ACC112 (cell line): Measurements from ENCODE around the gene ZNF175.

Source experiments
- H2AFZ ChIP-seq: fragments of 200-600 bp; sonication (generic); one replicate; pipeline ENCODE4 v1.6.0; 2017; ENCODE audit warnings: antibody characterized with exemption, low read length; ENCODE audit not compliant: unreplicated experiment
- H3K27ac ChIP-seq: fragments of 200-600 bp; sonication (generic); 2 replicates; pipeline ENCODE4 v1.5.1; 2014; ENCODE audit warnings: low read depth, mild to moderate bottlenecking, antibody characterized with exemption, low read length, moderate library complexity
- H3K27me3 ChIP-seq: fragments of 200-600 bp; sonication (generic); 2 replicates; pipeline ENCODE4 v1.6.1; 2014; ENCODE audit warnings: mild to moderate bottlenecking, antibody characterized with exemption, low read length, moderate library complexity, mixed read lengths; ENCODE audit not compliant: insufficient read depth
- H3K36me3 ChIP-seq: fragments of 200-600 bp; sonication (generic); 2 replicates; pipeline ENCODE4 v1.6.1; 2016; ENCODE audit warnings: mild to moderate bottlenecking, antibody characterized with exemption, low read length, moderate library complexity, mixed read lengths; ENCODE audit not compliant: insufficient read depth
- H3K4me1 ChIP-seq: fragments of 200-600 bp; sonication (generic); one replicate; pipeline ENCODE4 v1.6.1; 2016; ENCODE audit warnings: low read length, mixed read lengths; ENCODE audit not compliant: insufficient read depth, unreplicated experiment, control insufficient read depth
- H3K4me3 ChIP-seq: fragments of 200-600 bp; sonication (generic); 2 replicates; pipeline ENCODE4 v1.5.1; 2014; ENCODE audit warnings: mild to moderate bottlenecking, low read depth, low read length
- H3K79me2 ChIP-seq: fragments of 200-600 bp; sonication (generic); one replicate; pipeline ENCODE4 v1.6.0; 2016; ENCODE audit warnings: low read length; ENCODE audit not compliant: control insufficient read depth, unreplicated experiment, insufficient read depth

The ZNF175 gene

DNA sequence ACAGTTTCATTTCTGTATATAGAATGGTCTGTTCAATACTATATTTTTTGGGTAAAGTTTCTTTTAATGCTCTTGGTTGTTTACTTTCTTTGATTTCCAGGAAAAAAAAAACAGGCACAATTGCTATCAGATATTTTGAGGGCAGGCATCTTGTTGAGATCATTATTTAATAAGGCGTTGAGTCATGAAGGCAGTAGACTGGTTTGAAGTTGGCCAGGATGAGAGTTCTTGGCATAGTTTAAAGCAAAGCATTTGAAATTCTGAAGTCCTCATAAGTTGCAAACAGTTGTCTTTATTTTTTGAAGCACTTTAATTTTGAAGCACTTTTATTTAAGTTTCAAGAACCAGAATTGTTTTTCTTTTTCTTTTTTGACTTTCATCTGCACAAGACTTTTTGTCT lies 2.6 kb upstream of the ZNF175 start:
- peaks cover 39% of the 10 kb centered on the region for H3K27me3 ChIP-seq
- no peak overlapping the region for H2AFZ ChIP-seq
- H3K4me1 ChIP-seq = peaks cover 12% of the 10 kb centered on the region
- no peaks in the 10 kb centered on the region for H3K36me3 ChIP-seq
- peaks cover 11% of the 10 kb centered on the region for H3K79me2 ChIP-seq
- no peak overlapping the region for H3K27ac ChIP-seq
- H3K4me3 ChIP-seq = no peak overlapping the region

DNA sequence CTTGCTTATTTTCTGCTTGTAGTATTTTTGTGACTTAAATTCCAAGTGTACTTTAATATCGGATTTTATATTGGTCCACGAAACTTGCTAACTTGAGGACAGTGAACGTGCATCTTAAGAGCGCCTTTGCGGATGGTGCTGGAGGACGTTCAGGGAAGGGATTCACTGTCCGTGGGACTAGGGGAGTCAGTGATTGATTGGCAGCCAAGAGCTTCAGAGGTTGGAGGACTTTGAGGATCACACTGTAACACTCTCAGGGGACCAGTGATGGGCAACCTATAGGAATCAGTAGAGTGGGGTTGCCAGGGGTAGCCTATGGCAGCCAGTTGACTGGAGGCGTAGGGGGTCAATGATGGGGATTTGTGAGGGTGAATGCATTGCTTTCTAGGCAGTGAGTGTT lies 516 bp downstream of the ZNF175 start:
- Histone ChIP-seq H3K27ac (peak overlapping the region; percentile 0; the same call in 1 of the 2 replicates), H2AFZ (peak overlapping the region; percentile 55), H3K4me3 (peak overlapping the region; percentile 91), H3K36me3 (no peaks in the 10 kb centered on the region), H3K79me2 (peaks cover 20% of the 10 kb centered on the region), H3K4me1 (peaks cover 18% of the 10 kb centered on the region), H3K27me3 (peaks cover 30% of the 10 kb centered on the region)

- peaks cover 20% of the 10 kb centered on the region for H3K79me2 ChIP-seq
- peaks cover 18% of the 10 kb centered on the region for H3K4me1 ChIP-seq
Measured at GRCh38 chr19:51572410-51572809, 1.3 kb downstream of the ZNF175 start.

DNA sequence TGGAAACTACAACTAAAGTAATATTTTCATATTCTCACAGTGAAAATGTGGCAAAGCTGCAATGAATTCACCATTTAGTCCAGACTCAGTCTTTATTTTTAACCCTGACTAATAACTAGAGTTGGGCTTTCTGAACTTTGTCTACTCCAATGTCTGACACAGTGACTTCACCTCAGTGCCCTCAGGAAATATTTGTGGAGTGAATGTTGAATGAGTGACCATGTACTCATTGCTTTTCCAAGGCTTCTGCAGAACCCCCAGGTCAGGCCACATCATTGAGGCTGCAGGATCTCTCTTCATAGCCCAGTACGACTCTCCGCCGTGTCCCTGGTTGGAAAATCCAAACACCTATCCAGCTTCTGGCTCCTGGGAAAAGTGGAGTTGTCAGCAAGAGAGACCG lies 1.8 kb downstream of the ZNF175 start:
- no peaks in the 10 kb centered on the region for H3K36me3 ChIP-seq
- peaks cover 20% of the 10 kb centered on the region for H3K27me3 ChIP-seq
- peak overlapping the region; percentile 91 for H3K4me3 ChIP-seq
- peaks cover 18% of the 10 kb centered on the region for H3K4me1 ChIP-seq
- no peak overlapping the region for H2AFZ ChIP-seq
- peaks cover 20% of the 10 kb centered on the region for H3K79me2 ChIP-seq
- H3K27ac ChIP-seq = peak overlapping the region; percentile 84

More at GRCh38 chr19:51572410-51572809, 1.3 kb downstream of the ZNF175 start:
- Histone ChIP-seq H3K27me3 (peaks cover 25% of the 10 kb centered on the region), H2AFZ (no peak overlapping the region), H3K36me3 (no peaks in the 10 kb centered on the region), H3K27ac (peak overlapping the region; percentile 84), H3K4me3 (peak overlapping the region; percentile 91)

- peak overlapping the region; percentile 91 for H3K4me3 ChIP-seq
- H2AFZ ChIP-seq = no peak overlapping the region
- peaks cover 18% of the 10 kb centered on the region for H3K4me1 ChIP-seq
- H3K36me3 ChIP-seq = 0 out of 2 replicates have a peak, but pooled peaks cover under 1% of the 10 kb centered on the region
- H3K79me2 ChIP-seq = peaks cover 20% of the 10 kb centered on the region
- H3K27me3 ChIP-seq = peaks cover 15% of the 10 kb centered on the region
- H3K27ac ChIP-seq = peak overlapping the region; percentile 84
Measured at GRCh38 chr19:51573331-51573730, 2.2 kb downstream of the ZNF175 start.

GRCh38 chr19:51576850-51577249 lies 5.8 kb downstream of the ZNF175 start:
- Histone ChIP-seq H3K4me3 (no peak overlapping the region), H2AFZ (no peak overlapping the region), H3K4me1 (peaks cover 18% of the 10 kb centered on the region), H3K79me2 (peaks cover 14% of the 10 kb centered on the region), H3K27ac (no peak overlapping the region), H3K36me3 (peaks cover 21% of the 10 kb centered on the region; the same call in 1 of the 2 replicates), H3K27me3 (no peaks in the 10 kb centered on the region)

GRCh38 chr19:51586103-51586728 lies 15.1 kb downstream of the ZNF175 start:
- no peaks in the 10 kb centered on the region for H3K4me1 ChIP-seq
- no peak overlapping the region for H2AFZ ChIP-seq
- H3K27ac ChIP-seq = no peak overlapping the region
- peaks cover 63% of the 10 kb centered on the region for H3K36me3 ChIP-seq
- no peaks in the 10 kb centered on the region for H3K27me3 ChIP-seq
- H3K79me2 ChIP-seq = no peaks in the 10 kb centered on the region
- no peak overlapping the region for H3K4me3 ChIP-seq

- Histone ChIP-seq H3K27ac (no peak overlapping the region), H3K4me1 (no peaks in the 10 kb centered on the region), H3K4me3 (no peak overlapping the region), H3K36me3 (peaks cover 57% of the 10 kb centered on the region), H3K27me3 (no peaks in the 10 kb centered on the region), H2AFZ (no peak overlapping the region), H3K79me2 (no peaks in the 10 kb centered on the region)
Measured at GRCh38 chr19:51586799-51587198, 15.7 kb downstream of the ZNF175 start.

- no peak overlapping the region for H3K4me3 ChIP-seq
- no peaks in the 10 kb centered on the region for H3K4me1 ChIP-seq
- no peaks in the 10 kb centered on the region for H3K27me3 ChIP-seq
- no peak overlapping the region for H3K27ac ChIP-seq
- peaks cover 54% of the 10 kb centered on the region for H3K36me3 ChIP-seq
- H3K79me2 ChIP-seq = no peaks in the 10 kb centered on the region
- no peak overlapping the region for H2AFZ ChIP-seq
Measured at GRCh38 chr19:51587264-51588191, 16.4 kb downstream of the ZNF175 start.

GRCh38 chr19:51589511-51589910 lies 18.4 kb downstream of the ZNF175 start:
- no peak overlapping the region for H2AFZ ChIP-seq
- no peak overlapping the region for H3K27ac ChIP-seq
- H3K27me3 ChIP-seq = no peaks in the 10 kb centered on the region
- H3K4me1 ChIP-seq = peaks cover 3% of the 10 kb centered on the region
- no peaks in the 10 kb centered on the region for H3K79me2 ChIP-seq
- peaks cover 38% of the 10 kb centered on the region for H3K36me3 ChIP-seq
- no peak overlapping the region for H3K4me3 ChIP-seq
